A673 (cell line): ENCODE results near the gene KLHL17.

Experiments
- CTCF ChIP-seq: fragments of 300-800, 200-600 bp; sonication (generic); conservative IDR thresholded peaks from 2 replicates; pipeline ENCODE4 v1.5.1; 2017; ENCODE audit warnings: low read depth, mild to moderate bottlenecking, antibody characterized with exemption, low read length, moderate library complexity, mixed read lengths
- EZH2 ChIP-seq: fragments of 200-600 bp; sonication (generic); IDR thresholded peaks from 2 replicates; pipeline ENCODE4 v1.6.1; 2017; ENCODE audit warnings: borderline replicate concordance, low read depth, mild to moderate bottlenecking, mixed read lengths, antibody characterized with exemption, low read length; ENCODE audit not compliant: poor library complexity, severe bottlenecking

DNA sequence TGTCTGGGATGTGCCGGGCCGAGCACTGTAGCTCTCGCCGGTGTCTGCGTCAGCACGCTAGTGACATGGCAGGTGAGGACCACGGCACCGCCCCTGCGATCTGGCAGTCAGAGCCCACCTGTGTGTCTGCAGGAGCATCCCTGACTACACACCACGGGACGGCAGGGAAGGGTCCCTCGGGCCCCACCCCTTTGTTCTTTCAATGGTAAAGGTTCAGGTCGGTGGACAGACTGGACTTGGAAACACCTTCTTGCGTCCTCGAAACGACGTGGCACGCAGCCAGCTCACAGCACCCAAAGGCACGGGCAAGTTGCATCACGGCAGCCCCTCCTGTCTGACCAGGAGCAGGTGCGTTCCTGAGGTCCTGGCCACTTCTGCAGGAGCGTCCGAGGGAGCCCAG, 40.4 kb upstream of the KLHL17 start:
- TF ChIP-seq CTCF (no peak), EZH2 (no peak)
